ENCODE data around the gene CDKN2D.
"Not testable (repeated sequence)": the region's sequence is repeated elsewhere in the genome, so short reads cannot be mapped to it uniquely, and the experiment has no call there.

CDKN2D gene

DNA sequence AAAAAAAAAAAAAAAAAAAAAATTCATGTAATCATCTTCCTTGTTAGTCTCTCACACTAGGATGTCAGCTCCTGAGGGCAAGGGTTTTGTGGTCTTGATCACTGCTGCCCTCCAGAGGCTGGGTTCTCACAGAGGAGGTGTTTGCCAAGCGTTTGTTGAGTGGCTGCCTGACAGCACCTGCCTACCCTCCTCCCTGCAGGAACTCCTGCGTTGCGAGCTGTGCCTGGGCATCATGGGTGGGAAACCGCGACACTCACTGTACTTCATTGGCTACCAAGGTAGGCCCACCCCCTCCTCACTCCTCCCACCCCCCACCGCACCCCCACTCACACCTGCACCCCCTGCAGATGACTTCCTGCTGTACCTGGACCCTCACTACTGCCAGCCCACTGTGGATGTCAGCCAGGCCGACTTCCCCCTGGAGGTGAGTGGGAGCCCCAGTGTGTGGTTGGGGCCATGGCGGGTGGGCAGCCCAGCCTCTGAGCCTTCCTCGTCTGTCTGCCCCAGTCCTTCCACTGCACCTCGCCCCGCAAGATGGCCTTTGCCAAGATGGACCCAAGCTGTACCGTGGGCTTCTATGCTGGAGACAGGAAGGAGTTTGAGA is 17.0 kb downstream of the CDKN2D start:
- DNase-seq, result peak in 1 of 2 experiments; percentile 46

GRCh38 chr19:10551006-10551405 is 17.8 kb downstream of the CDKN2D start:
- DNase-seq, result not testable (repeated sequence)

DNA sequence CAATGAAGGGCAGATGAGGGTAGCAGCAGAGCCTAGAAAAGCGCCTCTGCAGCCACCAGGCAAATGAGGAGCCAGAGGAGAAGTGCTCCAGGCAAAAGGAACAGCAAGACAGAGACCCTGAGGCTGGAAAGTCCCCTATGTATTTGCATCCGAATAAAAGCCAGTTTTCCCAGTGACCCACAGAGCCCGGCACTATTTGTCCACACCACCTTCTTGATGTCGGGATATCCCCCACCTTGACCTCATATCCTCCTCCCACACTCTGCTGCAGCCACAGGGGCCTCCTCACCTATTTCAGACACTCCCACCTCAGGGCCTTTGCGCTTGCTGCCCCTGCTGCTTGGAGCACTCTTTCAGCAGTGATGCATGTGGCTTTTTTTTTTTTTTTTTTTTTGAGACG is 18.4 kb downstream of the CDKN2D start:
- DNase-seq, result no peak

- no peak for DNase-seq
Measured at GRCh38 chr19:10549733-10550132, 19.0 kb downstream of the CDKN2D start.

DNA sequence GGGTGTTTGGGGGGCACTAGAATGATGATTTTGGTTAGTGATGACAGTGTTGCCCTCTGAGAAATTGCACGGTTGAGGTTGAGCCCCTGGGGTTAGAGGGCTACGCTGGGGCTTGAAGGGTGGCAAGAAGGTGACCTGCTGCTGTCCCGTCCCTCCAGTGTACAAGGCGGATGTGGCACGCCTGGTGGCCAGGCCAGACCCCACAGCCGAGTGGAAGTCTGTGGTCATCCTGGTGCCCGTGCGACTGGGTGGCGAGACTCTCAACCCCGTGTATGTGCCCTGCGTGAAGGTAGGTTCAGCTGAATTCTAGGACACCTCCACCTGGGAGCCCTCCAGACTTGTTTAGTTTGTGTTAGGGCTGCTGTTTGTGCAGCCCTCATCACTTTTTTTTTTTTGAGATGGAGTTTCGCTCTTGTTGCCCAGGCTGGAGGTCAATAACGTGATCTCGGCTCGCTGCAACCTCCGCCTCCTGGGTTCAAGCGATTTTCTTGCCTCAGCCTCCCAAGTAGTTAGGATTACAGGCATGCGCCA is 20.0 kb downstream of the CDKN2D start:
- DNase-seq, result no peak

- DNase-seq, result no peak
Measured at GRCh38 chr19:10546817-10547216, 22.0 kb downstream of the CDKN2D start.

- no peak for DNase-seq
Measured at GRCh38 chr19:10544753-10545251, 24.0 kb downstream of the CDKN2D start.

- no peak for DNase-seq
Measured at GRCh38 chr19:10544242-10544752, 24.5 kb downstream of the CDKN2D start.

DNA sequence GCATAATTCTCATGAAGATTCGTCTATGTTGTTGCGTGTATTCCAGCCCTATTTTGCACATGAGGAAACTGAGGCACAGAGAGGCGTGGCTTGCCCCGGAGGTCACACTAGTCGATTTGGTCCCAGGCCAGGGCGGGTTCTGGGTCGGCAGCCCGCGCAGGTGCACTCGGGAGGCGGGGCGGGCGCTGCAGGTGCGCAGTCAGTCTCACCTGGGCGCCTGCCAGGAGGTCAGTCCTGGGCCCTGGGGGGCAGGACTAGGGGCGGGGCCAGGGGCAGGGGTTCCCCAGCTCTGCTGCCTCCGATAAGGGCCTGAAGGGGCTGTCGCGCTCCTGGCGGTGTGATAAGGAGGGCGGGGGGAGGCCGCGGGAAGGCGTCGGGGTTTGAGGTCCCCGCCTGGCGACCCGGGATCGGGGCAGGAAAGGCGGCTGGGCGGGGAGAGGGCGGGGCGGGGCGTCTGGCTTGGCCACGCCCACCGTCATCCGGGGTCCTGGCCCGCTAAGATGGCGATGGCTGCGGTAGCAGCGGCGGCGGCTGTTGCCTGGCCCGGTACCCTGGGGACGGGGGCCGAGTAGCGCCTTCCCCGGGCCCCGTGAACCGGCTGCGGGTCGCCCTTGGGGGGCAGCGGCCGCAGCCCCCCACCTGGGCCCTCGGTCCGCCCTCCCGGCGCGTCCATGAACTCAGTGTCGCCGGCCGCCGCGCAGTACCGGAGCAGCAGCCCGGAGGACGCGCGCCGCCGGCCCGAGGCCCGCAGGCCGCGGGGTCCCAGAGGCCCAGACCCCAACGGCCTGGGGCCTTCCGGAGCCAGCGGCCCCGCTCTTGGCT is 25.1 kb downstream of the CDKN2D start, which contains the start of gene ATG4D:
Gene ATG4D, plus strand, starts transcription at position 485 of the 822 bp plus-strand sequence. Its CDS starts 187 bp downstream, at position 672.
- peak; percentile 49 to 68 for DNase-seq

DNA sequence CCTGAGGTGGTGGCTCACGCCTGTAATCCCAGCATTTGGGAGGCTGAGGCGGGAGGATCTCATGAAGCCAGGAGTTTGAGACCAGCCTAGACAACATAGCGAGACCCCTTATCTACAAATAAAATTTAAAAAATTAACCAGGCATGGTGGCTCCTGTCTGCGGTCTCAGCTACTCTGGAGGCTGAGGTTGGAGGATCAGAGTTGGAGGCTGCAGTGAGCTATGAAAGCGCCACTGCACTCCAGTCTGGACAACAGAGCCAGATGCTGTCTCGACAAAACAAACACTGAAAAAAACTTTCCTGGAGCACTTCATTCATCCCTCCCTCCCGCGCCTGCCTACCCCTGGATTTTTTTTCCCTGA is 25.7 kb downstream of the CDKN2D start:
- DNase-seq, result no peak

- not testable (repeated sequence) for DNase-seq
Measured at GRCh38 chr19:10539016-10539415, 29.8 kb downstream of the CDKN2D start.

DNA sequence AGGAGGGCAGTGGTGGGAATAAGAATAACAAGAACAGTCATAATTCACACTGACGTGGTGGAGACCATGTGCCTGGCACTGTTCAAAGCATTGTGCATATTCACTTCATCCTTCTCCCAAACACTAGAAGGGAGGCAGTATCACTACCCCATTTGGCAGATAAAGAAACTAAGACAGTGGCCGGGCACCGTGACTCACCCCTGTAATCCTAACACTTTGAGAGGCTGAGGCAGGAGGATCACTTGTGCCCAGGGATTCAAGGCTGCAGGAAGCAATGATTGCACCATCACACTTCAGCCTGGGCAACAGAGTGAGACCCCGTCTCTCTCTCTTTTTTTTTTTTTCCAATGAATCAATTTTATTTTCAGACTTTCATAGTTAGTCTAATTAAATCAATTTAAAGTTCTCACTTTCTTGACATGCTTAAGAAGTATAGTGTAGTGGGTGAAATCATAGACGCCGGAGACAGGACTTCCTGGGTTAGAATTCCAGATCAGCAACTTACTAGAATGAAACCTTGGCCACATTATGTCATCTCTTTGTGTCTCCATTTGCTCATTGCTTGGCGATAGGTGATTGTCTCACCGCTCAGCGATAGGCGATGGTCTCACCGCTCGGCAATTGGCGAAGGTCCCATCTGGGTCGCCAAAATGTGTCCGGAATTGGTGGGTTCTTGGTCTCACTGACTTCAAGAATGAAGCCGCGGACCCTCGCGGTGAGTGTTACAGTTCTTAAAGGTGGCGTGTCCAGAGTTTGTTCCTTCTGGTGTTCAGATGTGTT is 30.4 kb downstream of the CDKN2D start:
- no peak for DNase-seq

DNA sequence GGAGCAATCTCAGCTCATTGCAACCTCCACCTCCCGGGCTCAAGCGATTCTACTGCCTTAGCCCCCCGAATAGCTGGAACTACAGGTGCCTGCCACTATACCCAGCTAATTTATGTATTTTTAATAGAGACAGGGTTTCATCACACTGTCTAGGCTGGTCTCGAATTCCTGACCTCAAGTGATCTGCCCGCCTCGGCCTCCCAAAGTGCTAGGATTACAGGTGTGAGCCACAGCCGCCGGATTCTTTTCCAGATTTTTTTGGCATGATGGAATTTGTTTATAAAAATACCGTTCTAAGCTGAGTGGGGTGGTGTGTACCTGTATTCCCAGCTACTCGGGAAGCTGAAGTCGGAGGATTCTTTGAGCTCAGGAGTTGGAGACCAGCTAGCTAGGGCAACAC is 31.1 kb downstream of the CDKN2D start:
- DNase-seq, result no peak

DNA sequence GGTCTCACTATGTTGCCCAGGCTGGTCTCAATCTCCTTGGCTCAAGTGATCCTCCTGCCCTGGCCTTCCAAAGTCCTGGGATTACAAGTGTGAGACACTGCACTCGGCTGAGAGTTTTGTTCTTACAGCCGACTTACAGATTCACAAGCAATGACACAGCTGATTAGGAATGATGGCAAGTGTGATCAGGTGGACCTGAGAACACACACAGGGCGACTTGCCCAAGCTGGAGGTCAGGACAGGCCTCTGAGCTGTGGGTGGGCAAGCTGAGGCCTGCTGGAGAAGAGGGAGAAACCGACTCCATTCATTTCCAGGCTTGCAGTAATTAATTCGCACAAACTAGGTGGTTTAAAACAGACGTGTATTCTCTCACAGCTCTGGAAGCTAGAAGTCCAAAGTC is 33.2 kb downstream of the CDKN2D start:
- DNase-seq, result no peak

DNA sequence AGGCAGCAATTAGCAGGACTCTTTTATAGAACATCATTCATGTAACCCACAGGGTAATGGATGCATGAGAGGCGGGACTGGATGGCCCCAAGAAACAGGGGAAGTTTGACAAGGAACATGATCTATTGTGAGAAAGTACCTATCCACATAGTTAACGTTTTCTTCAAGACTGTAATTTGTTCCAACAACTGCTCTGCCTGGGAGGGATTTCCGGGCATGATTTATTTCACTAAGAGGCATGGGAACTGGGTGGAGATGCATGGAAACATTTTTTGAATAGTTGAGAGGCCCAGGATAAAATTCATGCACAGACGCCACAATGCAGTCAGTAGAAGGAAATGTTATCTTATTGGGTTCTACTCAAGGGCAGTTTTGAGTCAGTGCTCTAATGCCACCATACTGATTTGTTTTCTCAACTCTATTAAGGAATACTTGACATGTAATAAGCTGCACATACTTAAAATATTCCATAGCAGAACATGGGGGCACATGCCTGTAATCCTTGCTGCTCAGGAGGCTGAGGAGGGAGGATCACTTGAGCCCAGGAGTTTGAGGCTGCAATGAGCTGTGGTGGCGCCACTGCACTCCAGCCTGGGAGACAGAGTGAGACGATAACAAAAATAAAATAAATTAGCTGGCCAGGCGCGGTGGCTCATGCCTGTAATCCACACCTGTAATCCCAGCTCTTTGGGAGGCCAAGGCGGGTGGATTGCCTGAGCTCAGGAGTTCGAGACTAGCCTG is 35.0 kb downstream of the CDKN2D start:
- DNase-seq, result no peak

DNA sequence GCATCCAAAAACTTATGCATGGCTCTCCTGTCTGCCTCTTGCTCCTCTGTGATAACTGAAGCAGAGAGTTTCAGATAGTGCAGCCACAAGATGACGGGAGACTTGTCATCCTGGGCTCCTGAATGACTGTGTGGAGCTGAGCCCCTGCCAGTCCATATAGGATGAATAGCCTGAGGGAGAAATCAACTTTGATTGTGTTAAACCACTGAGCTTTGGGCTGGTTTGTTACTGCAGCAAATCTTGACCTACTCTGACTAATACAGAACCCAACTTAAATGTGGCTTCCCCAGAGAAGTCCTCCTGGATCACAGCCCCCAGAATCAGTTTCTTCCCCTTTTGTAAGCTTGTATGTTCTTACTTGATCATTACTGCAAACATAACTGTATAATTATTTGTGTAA is 36.3 kb downstream of the CDKN2D start:
- no peak for DNase-seq

GRCh38 chr19:10526887-10527286 is 41.9 kb downstream of the CDKN2D start:
- not testable (repeated sequence) for DNase-seq

DNA sequence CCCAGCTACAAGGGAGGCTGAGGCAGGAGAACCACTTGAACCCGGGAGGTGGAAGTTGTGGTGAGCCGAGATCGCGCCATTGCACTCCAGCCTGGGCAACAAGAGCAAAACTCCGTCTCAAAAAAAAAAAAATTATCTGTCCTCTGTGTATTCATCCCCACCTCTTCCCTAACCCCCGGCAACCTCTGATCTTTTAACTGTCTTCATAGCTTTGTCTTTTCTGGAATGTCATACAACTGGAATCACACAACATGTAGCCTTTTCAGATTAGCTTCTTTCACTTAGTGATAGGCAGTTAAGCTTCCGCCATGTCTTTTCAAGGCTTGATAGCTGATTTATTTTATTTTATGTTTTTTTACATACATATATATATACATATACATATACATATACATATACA is 43.1 kb downstream of the CDKN2D start:
- no peak for DNase-seq

- DNase-seq, result no peak
Measured at GRCh38 chr19:10523135-10523636, 45.6 kb downstream of the CDKN2D start.

DNA sequence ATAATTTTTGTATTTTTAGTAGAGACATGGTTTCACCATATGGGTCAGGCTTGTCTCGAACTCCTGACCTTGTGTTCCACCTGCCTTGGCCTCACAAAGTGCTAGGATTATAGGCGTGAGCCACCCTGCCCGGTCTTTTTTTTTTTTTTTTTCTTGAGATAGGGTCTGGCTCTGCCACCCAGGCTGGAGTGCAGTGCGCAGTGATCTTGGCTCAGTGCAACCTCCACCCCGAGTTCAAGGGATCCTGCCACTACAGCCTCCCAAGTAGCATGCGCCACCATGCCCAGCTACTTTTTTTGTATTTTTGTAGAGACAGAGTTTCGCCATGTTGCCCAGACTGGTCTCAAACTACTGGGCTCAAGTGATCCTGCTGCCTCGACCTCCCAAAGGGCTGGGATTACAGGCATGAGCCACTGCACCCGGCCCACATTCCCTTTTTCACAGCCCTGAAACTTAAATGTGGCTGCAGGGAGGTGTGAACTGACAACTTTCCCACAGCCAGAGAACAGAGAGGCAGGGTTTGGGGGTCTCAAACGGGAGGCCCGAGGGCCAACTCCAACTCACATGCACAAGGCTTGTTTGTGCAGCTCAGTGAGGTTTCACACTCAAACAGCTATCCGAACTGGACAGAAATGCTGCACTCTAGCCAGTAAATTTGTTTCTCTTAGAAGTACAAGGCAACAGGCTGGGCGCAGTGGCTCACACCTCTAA is 47.2 kb downstream of the CDKN2D start:
- no peak for DNase-seq

DNA sequence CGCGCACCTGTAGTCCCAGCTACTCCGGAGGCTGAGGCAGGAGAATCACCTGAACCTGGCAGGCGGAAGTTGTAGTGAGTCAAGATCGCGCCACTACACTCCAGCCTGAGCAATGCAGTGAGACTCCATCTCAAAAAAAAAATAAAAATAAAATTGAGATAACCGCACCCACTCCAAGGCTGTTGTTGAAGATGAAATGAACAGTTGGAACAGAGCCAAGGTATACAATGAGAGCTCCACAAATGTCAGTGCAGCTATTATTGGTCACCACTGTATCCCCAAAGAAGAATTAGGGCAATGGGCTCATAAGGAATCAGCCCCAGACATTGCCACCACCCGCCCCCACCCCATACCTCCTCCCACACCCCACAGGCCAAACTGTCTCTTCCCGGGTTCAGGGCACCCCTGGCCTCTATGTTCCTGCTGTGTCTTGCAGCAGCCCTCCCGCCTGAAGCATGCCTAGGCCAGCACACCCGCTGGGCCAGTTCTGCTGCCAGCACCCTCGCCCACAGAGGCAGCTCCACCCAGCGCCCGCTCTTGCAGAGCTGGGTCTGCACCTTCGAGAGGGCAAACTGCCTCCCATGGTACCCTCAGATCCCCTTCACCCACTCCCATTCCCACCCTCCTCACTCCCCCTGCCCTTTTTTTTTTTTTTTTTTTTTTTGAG is 48.0 kb downstream of the CDKN2D start:
- no peak for DNase-seq

Measured in NCI-H524 (cell line).